RWPE2 (cell line): ENCODE results near the gene CKS2.

Experiments
- ATAC-seq: fragments of 200-7000 bp; cut with Tn5 transposase; 3 replicates; pipeline ENCODE4 v1.9.1; 2021; ENCODE audit warnings: low read depth
- DNase-seq: peaks from one replicate; pipeline ENCODE4 v3.0.0-alpha.2; 2020; ENCODE audit warnings: low spot score
- H3K27ac ChIP-seq: fragments of 450-650 bp; 2 replicates; pipeline ENCODE4 v1.5.1; 2017; ENCODE audit warnings: mild to moderate bottlenecking; ENCODE audit not compliant: poor library complexity, severe bottlenecking
- H3K27me3 ChIP-seq: fragments of 250-450 bp; sonication (Bioruptor Pico); 2 replicates; pipeline ENCODE4 v1.5.1; 2021; ENCODE audit warnings: mild to moderate bottlenecking, moderate library complexity; ENCODE audit not compliant: insufficient read depth, poor library complexity, severe bottlenecking
- H3K36me3 ChIP-seq: fragments of 250-450 bp; sonication (Bioruptor Pico); 2 replicates; pipeline ENCODE4 v1.5.1; 2020; ENCODE audit warnings: low read depth, mild to moderate bottlenecking, moderate library complexity
- H3K4me1 ChIP-seq: fragments of 250-450 bp; sonication (Bioruptor Pico); 2 replicates; pipeline ENCODE4 v1.5.1; 2021; ENCODE audit warnings: mild to moderate bottlenecking, moderate library complexity; ENCODE audit not compliant: insufficient read depth, poor library complexity, severe bottlenecking
- H3K4me3 ChIP-seq: fragments of 250-450 bp; sonication (Bioruptor Pico); 2 replicates; pipeline ENCODE4 v1.5.1; 2021; ENCODE audit warnings: mild to moderate bottlenecking, moderate library complexity; ENCODE audit not compliant: severe bottlenecking
- H3K9me3 ChIP-seq: fragments of 250-450 bp; sonication (Bioruptor Pico); 2 replicates; pipeline ENCODE4 v1.5.1; 2021; ENCODE audit warnings: mild to moderate bottlenecking, moderate library complexity; ENCODE audit not compliant: severe bottlenecking
- CTCF ChIP-seq: fragments of 450-650 bp; IDR thresholded peaks from one replicate; pipeline ENCODE4 v1.5.1; 2017; ENCODE audit warnings: mild to moderate bottlenecking, moderate library complexity; ENCODE audit not compliant: poor library complexity, severe bottlenecking

The CKS2 gene

DNA sequence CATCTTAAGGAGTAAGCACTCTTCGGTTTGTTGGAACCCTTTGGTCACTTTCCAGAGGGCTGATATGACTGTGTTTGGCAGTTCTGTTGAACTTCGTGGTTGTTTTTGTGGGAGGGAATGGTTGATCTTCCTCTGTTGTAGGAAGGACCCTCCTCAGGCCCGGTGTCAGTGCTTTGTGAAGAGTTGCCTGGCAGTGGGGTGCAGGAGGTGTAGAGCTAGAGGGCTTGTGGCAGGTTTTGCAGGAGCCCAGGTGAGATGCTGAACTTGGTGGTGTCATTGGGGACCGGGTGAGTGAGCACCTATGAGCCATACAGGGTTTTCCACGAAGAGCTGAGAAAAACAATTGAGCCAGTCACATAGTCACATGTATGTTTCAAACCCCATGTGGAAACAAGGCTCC lies 34.5 kb downstream of the CKS2 start:
- DNase-seq = no peak
- H3K4me3 ChIP-seq = no peak overlapping the region
- TF ChIP-seq CTCF = no peak
- H3K36me3 ChIP-seq = peaks cover 87% of the 10 kb centered on the region
- no peaks in the 10 kb centered on the region for H3K27me3 ChIP-seq
- no peaks in the 10 kb centered on the region for H3K4me1 ChIP-seq
- H3K9me3 ChIP-seq = no peaks in the 10 kb centered on the region
- H3K27ac ChIP-seq = no peak overlapping the region
- ATAC-seq = no peak

DNA sequence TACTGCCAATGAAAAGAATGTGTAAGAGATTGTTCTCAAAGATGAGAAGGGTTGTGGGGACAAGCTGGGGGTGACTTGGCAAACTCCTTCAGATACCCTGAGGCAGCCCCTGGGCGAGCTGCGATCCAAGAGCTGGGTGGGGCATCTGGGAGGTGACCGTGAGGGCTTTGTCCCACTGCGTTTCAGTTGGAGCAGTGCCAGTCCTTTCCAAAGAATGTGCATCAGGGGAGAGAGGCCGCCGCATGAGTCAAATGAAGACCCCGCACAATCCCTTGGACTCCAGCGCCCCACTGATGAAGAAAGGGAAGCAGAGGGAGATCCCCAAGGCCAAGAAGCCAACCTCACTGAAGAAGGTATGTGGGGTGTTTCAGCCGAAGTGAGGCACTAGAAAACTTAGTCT lies 35.7 kb downstream of the CKS2 start:
- no peak for DNase-seq
- no peaks in the 10 kb centered on the region for H3K4me1 ChIP-seq
- no peaks in the 10 kb centered on the region for H3K27me3 ChIP-seq
- H3K27ac ChIP-seq = no peak overlapping the region
- no peak for TF ChIP-seq CTCF
- H3K4me3 ChIP-seq = no peak overlapping the region
- no peak for ATAC-seq
- H3K9me3 ChIP-seq = no peaks in the 10 kb centered on the region
- H3K36me3 ChIP-seq = peaks cover 86% of the 10 kb centered on the region

GRCh38 chr9:89347651-89348050 lies 36.7 kb downstream of the CKS2 start:
- Histone ChIP-seq H3K27ac (no peak overlapping the region), H3K9me3 (no peaks in the 10 kb centered on the region), H3K4me3 (no peak overlapping the region), H3K27me3 (no peaks in the 10 kb centered on the region), H3K4me1 (no peaks in the 10 kb centered on the region), H3K36me3 (peaks cover 86% of the 10 kb centered on the region)
- ATAC-seq (no peak), DNase-seq (no peak)
- TF ChIP-seq CTCF = no peak

GRCh38 chr9:89349607-89350006 lies 38.6 kb downstream of the CKS2 start:
- Histone ChIP-seq H3K27me3 (no peaks in the 10 kb centered on the region), H3K9me3 (no peaks in the 10 kb centered on the region), H3K4me3 (no peak overlapping the region), H3K27ac (no peak overlapping the region), H3K4me1 (no peaks in the 10 kb centered on the region), H3K36me3 (peaks cover 83% of the 10 kb centered on the region)
- DNase-seq (no peak), ATAC-seq (no peak)
- TF ChIP-seq CTCF = no peak

- H3K9me3 ChIP-seq = no peaks in the 10 kb centered on the region
- no peaks in the 10 kb centered on the region for H3K27me3 ChIP-seq
- H3K27ac ChIP-seq = no peak overlapping the region
- no peak overlapping the region for H3K4me3 ChIP-seq
- peaks cover 93% of the 10 kb centered on the region for H3K36me3 ChIP-seq
- TF ChIP-seq CTCF = no peak
- H3K4me1 ChIP-seq = no peaks in the 10 kb centered on the region
- ATAC-seq (no peak), DNase-seq (no peak)
Measured at GRCh38 chr9:89350988-89351557, 40.1 kb downstream of the CKS2 start.
